CD4-positive, alpha-beta T cell treated with Interleukin-15 for 4 hours (primary cell): Measurements from ENCODE around the gene KCNE1.
"Not testable (repeated sequence)": the region's sequence is repeated elsewhere in the genome, so short reads cannot be mapped to it uniquely, and the experiment has no call there.

Experiments
- DNase-seq: peaks from one replicate; pipeline ENCODE4 v3.0.0-alpha.2; 2020; ENCODE audit warnings: low spot score

KCNE1 gene

GRCh38 chr21:34511181-34511580 lies 829 bp downstream of the KCNE1 start:
- DNase-seq, result no peak

DNA sequence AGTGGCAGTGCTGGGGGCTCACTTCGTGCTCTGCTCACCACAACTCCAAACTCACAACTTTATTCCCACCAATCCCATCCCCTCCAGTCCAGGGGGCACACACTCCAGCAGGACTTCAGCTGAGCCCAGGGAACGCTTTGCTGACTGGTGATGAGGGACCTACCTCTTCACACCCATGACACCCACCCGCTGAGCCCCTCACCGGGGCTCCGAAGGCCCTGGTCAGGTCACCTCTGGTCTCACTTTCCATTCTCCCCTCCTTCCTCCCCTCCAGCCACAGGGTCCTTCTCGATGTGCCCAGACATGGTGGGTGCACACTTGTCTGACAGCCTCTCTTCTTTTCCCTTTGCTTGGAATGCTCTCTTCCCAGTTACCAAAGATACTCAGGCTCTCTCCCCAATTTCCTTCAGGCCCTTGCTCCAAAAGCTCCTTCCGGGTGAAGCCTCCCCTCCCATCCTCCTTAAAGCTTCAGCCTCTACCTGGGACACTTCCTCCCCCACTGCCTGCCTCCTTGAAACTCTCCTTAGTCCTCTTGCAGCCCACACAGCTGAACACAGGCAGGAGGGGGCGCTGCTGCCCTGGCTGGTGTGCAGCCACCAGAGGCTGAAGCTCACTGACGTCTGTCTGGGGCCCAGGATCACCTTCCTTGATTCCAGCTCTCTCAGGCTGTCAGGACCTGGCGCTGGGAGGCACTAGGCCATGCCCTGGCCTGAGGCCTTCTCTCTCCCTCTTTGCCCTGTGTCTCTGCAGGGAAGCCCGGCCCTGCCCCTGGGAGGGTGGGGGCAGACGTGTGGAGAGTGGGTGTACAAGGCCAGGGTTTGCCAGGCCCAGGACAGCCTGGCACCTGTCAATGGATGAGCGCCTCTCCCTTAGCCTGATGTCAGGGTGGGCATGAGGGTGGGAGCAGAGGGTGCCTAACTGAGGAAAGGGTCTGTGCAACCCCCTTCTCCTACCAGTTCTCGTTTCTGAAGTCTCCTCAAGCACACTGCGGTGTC lies 1.6 kb downstream of the KCNE1 start:
- no peak for DNase-seq

DNA sequence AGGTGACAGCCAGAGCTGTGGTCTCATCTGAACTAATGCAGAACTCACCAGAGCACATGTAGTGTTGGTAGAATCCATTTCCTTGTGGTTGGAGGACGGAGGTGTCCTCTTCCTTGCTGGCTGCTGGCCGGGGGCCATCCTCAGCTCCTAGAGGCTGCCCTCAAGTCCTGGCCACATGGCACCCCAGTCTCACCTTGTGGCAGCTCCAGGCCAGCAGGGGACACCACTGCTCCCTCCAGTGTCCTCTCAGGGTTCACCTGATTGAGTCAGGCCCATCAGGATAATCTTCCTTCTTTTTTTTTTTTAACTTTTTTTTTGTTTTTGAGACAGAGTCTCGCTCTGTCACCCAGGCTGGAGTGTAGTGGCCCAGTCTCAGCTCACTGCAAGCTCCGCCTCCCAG lies 2.9 kb downstream of the KCNE1 start:
- no peak for DNase-seq

GRCh38 chr21:34504595-34504994 lies 7.4 kb downstream of the KCNE1 start:
- no peak for DNase-seq

GRCh38 chr21:34502480-34503106 lies 9.4 kb downstream of the KCNE1 start:
- DNase-seq, result no peak

- DNase-seq, result no peak
Measured at GRCh38 chr21:34501716-34502115, 10.3 kb downstream of the KCNE1 start.

DNA sequence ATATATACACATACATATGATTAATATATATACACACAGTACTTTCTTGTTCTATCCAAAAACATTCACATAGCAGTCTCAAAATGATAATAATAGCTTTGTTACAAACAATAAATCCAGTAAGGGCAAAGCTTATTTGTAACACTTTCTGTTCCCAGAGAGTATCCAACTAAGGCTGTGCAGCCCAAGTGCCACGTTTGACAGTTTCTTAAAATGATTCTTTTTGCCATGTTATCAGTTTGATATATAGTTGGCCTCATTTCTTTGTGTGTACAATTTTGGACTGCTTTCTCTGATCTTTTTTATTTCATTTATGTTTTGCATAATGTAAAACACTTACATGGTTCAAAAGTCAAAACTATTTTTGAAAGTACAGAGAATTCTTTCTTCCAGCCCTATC lies 11.8 kb downstream of the KCNE1 start:
- DNase-seq, result no peak

GRCh38 chr21:34499116-34499515 lies 12.9 kb downstream of the KCNE1 start:
- no peak for DNase-seq

DNA sequence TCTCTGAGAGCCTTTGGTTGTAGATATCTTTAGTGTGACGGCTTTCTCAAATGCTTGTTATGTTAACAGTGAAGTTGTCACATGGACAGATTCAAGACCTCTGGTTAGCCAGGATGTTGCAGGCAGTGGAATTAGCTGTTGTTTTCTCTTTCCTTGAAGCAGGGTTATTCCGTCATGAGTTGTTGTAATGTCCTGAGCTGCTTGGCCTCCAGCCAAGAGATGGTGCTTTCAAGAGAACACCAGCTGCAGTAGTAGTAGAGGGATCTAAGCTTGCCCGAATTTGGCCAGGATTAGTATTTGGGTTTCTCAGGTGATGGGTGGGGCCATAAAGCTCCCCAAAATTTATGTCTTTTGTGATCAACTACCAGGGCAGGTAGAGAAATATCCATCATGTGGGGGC lies 13.4 kb downstream of the KCNE1 start:
- DNase-seq, result no peak

- not testable (repeated sequence) for DNase-seq
Measured at GRCh38 chr21:34483854-34484253, 28.2 kb downstream of the KCNE1 start.

GRCh38 chr21:34483435-34483834 lies 28.6 kb downstream of the KCNE1 start:
- DNase-seq, result not testable (repeated sequence)

DNA sequence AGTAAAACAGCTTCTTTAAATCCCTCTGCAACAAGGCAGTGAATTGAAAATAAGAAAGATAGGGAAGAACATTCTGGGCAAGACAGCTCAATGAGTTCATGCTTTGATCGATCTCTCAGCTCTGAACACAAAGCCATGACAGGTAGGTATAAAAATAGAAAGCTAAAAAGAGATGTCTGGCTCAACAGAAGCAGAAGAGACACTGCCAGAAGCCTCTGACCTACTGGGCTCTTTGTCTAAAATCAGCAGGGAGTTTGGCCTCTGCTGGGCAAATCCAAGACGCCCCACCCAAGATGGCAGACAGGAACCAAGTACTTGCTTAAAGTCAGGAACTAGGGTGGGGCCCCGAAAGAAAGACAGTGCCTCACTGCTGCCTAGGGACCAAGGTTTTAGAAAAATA lies 44.7 kb downstream of the KCNE1 start:
- DNase-seq, result not testable (repeated sequence)

- not testable (repeated sequence) for DNase-seq
Measured at GRCh38 chr21:34459426-34459825, 52.6 kb downstream of the KCNE1 start.

DNA sequence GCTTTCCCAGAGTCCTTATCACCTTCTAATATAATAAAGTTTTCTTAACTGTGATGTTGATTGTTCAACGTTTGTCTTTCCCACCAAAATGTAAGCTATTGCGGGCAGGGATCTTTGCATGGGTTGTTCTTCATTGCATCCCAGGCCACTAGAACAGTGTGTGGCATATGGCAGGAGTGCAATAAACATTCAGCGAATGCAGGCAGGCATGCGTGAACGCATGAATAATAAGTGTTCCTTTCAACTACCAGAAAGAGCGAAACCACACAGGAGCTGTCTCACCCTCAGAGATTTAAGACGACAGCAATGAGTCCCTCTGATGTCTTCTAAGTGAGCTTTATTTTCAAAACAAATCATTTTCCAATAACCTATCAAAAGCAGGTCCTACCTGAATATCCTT lies 53.7 kb downstream of the KCNE1 start:
- DNase-seq, result not testable (repeated sequence)

- DNase-seq, result not testable (repeated sequence)
Measured at GRCh38 chr21:34456180-34456579, 55.8 kb downstream of the KCNE1 start.

DNA sequence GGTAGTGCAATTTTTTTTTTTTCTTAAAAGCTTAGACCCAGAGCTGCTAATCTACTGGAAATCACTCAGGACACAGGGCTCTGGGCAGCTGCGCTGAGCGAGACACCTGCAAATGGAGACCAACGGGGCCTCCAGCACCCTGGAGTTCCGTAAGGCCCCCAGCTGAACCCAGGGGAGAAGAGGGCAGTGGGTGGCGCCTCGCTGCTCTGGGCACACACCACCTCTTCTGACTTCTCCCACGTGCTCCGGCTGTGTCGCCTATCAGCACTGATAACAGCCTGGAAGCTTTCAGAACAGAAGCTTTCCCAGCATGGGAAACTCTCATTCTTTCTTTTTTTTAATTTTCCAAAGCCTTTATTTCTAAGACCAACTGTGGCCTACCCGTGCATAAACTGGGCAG lies 56.4 kb downstream of the KCNE1 start:
- not testable (repeated sequence) for DNase-seq

DNA sequence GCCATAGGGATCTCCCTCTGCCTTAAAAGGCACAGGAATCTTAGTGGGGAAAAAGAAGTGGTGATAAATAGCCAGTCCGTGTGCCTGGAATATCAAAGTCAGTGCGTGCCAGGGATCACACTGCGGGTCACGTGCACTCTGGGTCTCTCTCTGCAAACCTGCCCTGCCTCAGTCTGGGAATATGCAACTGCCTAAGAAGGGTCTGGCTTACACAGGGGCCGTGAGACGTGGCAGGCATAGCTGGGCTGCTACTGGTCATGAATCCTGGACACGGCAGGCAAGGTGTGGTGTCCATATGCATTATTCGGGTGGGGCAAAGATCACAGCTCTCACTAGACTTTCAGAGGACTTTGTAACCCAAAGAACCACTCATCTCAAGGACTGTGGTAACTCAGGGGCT lies 65.0 kb downstream of the KCNE1 start:
- DNase-seq, result not testable (repeated sequence)

DNA sequence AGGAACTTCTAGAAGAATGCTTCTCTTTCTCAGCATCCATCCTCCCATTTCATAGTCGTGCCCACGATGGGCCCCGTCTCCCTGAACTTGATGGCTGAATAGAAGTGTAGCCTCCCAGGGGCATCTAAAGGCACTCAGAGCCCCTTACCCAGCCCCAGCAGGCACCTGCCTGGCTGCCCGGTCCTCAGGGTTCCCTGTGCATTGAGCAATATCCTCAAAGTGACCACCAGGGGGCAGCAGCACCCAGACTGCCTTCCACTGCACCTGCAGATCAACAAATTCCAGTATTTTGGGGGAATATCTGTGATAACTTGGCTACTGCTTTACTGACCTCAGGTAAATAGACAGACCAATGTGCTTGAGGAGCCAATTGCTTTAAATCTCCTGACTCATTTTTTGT lies 68.5 kb downstream of the KCNE1 start:
- DNase-seq, result not testable (repeated sequence)

DNA sequence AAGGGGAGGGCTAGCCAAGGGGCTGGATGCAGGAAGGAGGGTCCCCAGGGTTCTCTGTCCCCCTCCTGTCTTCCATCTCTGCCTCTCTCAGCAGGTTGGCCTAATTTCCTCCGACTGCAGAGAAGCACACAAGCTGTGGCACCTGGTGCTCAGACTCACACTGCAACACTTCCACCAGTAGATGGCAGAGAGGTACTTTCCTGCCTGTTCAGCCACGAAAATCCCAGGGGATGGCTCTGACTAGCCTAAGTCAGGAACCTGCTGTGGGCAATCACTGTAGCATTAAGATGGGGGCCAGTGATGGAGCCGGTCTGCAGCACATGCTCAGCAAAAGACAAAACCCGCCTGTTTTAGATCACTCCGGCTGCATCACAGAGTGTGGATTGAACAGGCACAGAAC lies 82.3 kb downstream of the KCNE1 start:
- not testable (repeated sequence) for DNase-seq

GRCh38 chr21:34428441-34428840 lies 83.6 kb downstream of the KCNE1 start:
- DNase-seq, result not testable (repeated sequence)

GRCh38 chr21:34427339-34427738 lies 84.7 kb downstream of the KCNE1 start:
- DNase-seq, result not testable (repeated sequence)

DNA sequence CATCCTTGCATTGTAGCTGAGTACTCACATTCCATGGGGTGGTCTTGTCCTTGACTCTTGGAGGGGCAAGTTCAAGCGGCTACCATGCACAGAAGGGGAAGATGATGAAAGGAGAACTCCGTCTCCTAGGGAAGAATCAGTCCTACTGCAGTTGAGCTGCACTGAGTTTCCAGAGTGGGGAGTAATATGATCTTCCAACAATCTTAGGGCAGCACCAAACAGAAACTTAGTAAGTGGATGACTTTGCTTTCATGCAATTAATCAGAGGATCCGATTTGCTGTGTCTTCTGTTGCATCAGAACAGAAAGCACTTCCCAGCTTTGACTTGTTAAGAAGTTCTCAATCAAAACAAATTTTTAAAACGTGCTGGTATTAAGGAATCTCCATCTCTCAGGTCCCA lies 88.2 kb downstream of the KCNE1 start, which contains the start of gene SMIM34:
SMIM34 (minus strand) TSS at position 147 of the 400 bp plus-strand sequence; CDS start at position 35, 112 bp downstream.
- DNase-seq, result not testable (repeated sequence)
